Stomach (tissue), 4 donors: ENCODE data around the gene ULK3.
"Not testable (repeated sequence)": the region's sequence is repeated elsewhere in the genome, so short reads cannot be mapped to it uniquely, and the experiment has no call there.

ENCODE experiments used
- EP300 ChIP-seq: sonication (generic); formaldehyde crosslinking; IDR thresholded peaks from one replicate; pipeline ENCODE4 v1.6.1; 2017; ENCODE audit warnings: antibody characterized with exemption
- POLR2A ChIP-seq, 4 donors: fragments of 450-650 bp; IDR thresholded peaks; one replicate each; pipeline ENCODE4 v1.6.1; 2016; ENCODE audit warnings: antibody characterized with exemption in 4 of 4, control low read depth in 2 of 4, mild to moderate bottlenecking in 1 of 4, moderate library complexity in 1 of 4
- POLR2AphosphoS5 ChIP-seq, 3 donors: sonication (generic); formaldehyde crosslinking; IDR thresholded peaks; one replicate each; pipeline ENCODE4 v1.6.1; 2016; ENCODE audit warnings: antibody characterized with exemption in 3 of 3
- TF ChIP-seq, protein P1 (sequence below), 7 experiments: fragments of 450-650 bp in 4 of 7; fragments of 200-600 bp in 3 of 7; sonication (generic) in 3 of 7; IDR thresholded peaks; one replicate each; pipeline ENCODE4 v1.5.1; 2016 to 2019; ENCODE audit warnings: antibody characterized with exemption in 7 of 7, control low read depth in 2 of 7, mild to moderate bottlenecking in 1 of 7

DNA sequence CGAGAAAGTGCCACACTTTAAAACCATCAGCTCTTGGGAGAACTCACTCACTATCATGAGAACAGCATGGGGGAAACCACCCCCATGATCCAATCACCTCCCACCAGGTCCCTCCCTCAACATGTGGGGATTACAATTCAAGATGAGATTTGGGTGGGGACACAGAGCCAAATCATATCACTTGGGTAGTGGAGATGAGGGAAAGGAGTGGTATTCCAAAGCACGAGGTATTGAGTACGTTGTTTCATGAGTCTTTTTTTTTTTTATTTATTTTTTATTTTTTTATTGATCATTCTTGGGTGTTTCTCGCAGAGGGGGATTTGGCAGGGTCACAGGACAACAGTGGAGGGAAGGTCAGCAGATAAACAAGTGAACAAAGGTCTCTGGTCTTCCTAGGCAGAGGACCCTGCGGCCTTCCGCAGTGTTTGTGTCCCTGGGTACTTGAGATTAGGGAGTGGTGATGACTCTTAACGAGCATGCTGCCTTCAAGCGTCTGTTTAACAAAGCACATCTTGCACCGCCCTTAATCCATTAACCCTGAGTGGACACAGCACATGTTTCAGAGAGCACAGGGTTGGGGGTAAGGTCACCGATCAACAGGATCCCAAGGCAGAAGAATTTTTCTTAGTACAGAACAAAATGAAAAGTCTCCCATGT, 44.7 kb upstream of the ULK3 start:
- TF ChIP-seq POLR2AphosphoS5 (IDR thresholded peaks at IDR 0.05); POLR2A (IDR thresholded peaks at IDR 0.05); EP300: not testable (repeated sequence)
- TF ChIP-seq, protein P1, sequence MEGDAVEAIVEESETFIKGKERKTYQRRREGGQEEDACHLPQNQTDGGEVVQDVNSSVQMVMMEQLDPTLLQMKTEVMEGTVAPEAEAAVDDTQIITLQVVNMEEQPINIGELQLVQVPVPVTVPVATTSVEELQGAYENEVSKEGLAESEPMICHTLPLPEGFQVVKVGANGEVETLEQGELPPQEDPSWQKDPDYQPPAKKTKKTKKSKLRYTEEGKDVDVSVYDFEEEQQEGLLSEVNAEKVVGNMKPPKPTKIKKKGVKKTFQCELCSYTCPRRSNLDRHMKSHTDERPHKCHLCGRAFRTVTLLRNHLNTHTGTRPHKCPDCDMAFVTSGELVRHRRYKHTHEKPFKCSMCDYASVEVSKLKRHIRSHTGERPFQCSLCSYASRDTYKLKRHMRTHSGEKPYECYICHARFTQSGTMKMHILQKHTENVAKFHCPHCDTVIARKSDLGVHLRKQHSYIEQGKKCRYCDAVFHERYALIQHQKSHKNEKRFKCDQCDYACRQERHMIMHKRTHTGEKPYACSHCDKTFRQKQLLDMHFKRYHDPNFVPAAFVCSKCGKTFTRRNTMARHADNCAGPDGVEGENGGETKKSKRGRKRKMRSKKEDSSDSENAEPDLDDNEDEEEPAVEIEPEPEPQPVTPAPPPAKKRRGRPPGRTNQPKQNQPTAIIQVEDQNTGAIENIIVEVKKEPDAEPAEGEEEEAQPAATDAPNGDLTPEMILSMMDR (IDR thresholded peaks at IDR 0.05), result not testable (repeated sequence)
